ENCODE data around the gene DISC1. TPM values are rescaled to one million over a fixed set of nuclear protein-coding genes. Genes with fewer than 3 reads are reported as not detected.

DISC1 gene
- total and polyA plus RNA-seq, 12 donors: 1.0 to 21.0 (median 9.7) TPM

GRCh38 chr1:231665726-231666125 is 39.1 kb downstream of the DISC1 start:
- WGBS, 4 donors: 86 to 94% (median 91%) methylated on average over 3 of the region's 3 CpGs
- TF ChIP-seq POLR2A (IDR thresholded peaks at IDR 0.05) (no peak), CTCF (IDR thresholded peaks at IDR 0.05) (no peak)
- intact Hi-C loops (cut with DNase I): no loop called here
- Histone ChIP-seq H3K36me3 (replicated peaks in 1 of 2) (no peaks in the 10 kb centered on the region), H3K9me3 (replicated peaks in 1 of 3) (peaks cover 0 to 4% (median 0%) of the 10 kb centered on the region in 3 donors), H3K4me3 (no peak overlapping the region), H3K4me1 (replicated peaks in 1 of 2) (no peaks in the 10 kb centered on the region), H3K27me3 (no peaks in the 10 kb centered on the region), H3K27ac (no peak overlapping the region)
- DNase-seq: no peak

GRCh38 chr1:231666220-231666936 is 39.8 kb downstream of the DISC1 start:
- Histone ChIP-seq H3K9me3 (replicated peaks in 1 of 3) (peaks cover 0 to 4% (median 0%) of the 10 kb centered on the region in 3 donors), H3K27ac (no peak overlapping the region), H3K27me3 (no peaks in the 10 kb centered on the region), H3K36me3 (replicated peaks in 1 of 2) (no peaks in the 10 kb centered on the region), H3K4me3 (no peak overlapping the region), H3K4me1 (replicated peaks in 1 of 2) (no peaks in the 10 kb centered on the region)
- intact Hi-C loops (cut with DNase I): no loop called here
- TF ChIP-seq CTCF (IDR thresholded peaks at IDR 0.05) (no peak), POLR2A (IDR thresholded peaks at IDR 0.05) (no peak)
- no peak for DNase-seq
- 79 to 87% (median 86%) methylated on average over 7 of the region's 7 CpGs for WGBS, 4 donors

- Histone ChIP-seq H3K4me3 (no peak overlapping the region), H3K9me3 (replicated peaks in 1 of 3) (peaks cover 0 to 4% (median 0%) of the 10 kb centered on the region in 3 donors), H3K36me3 (replicated peaks in 1 of 2) (no peaks in the 10 kb centered on the region), H3K27me3 (no peaks in the 10 kb centered on the region), H3K27ac (no peak overlapping the region), H3K4me1 (replicated peaks in 1 of 2) (no peaks in the 10 kb centered on the region)
- TF ChIP-seq POLR2A (IDR thresholded peaks at IDR 0.05): no peak
- TF ChIP-seq CTCF (IDR thresholded peaks at IDR 0.05): no peak
- intact Hi-C loops (cut with DNase I): no loop called here
- WGBS, 4 donors: 56 to 77% (median 65%) methylated on average over 1 of the region's 1 CpG
- DNase-seq: no peak
These were observed 40.5 kb downstream of the DISC1 start for GRCh38 chr1:231666937-231667608.

GRCh38 chr1:231667896-231668506 is 41.4 kb downstream of the DISC1 start:
- Histone ChIP-seq H3K27ac (no peak overlapping the region), H3K4me1 (replicated peaks in 1 of 2) (no peaks in the 10 kb centered on the region), H3K4me3 (no peak overlapping the region), H3K9me3 (replicated peaks in 1 of 3) (peaks cover 0 to 4% (median 0%) of the 10 kb centered on the region in 3 donors), H3K27me3 (no peaks in the 10 kb centered on the region), H3K36me3 (replicated peaks in 1 of 2) (no peaks in the 10 kb centered on the region)
- intact Hi-C loops (cut with DNase I): no loop called here
- DNase-seq: no peak
- WGBS, 4 donors: 92 to 96% (median 95%) methylated on average over 3 of the region's 3 CpGs
- TF ChIP-seq POLR2A (IDR thresholded peaks at IDR 0.05): no peak
- no peak for TF ChIP-seq CTCF (IDR thresholded peaks at IDR 0.05)
